ENCODE data around the gene TRIM14. TPM values are rescaled to one million over a fixed set of nuclear protein-coding genes. Genes with fewer than 3 reads are reported as not detected.

TRIM14 gene
- total and polyA plus RNA-seq, 2 donors (not counting 1 experiment from before 2014, with no cell fraction given) = 22.5 to 23.9 TPM

DNA sequence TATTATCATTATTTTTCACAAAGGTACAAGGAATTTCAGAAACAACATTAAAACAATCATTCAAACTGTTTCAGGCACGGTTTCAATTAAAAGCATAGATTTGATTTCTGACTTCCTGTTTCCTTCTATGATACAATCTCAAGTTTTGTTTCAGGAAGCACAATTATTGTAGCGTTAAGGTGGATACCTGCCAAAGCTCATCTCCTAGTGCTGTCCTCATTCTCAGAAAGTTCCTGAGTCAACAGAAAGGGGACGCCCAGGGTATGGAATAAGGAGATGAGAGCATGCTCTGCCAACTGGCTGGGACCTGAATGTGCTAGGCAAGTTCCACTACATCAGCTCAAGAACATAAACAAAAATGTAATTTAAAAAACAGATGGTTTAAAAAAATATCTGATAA lies 2.0 kb upstream of the TRIM14 start:
- no peaks in the 10 kb centered on the region for H3K27me3 Mint-ChIP-seq
- TF ChIP-seq, protein P1, sequence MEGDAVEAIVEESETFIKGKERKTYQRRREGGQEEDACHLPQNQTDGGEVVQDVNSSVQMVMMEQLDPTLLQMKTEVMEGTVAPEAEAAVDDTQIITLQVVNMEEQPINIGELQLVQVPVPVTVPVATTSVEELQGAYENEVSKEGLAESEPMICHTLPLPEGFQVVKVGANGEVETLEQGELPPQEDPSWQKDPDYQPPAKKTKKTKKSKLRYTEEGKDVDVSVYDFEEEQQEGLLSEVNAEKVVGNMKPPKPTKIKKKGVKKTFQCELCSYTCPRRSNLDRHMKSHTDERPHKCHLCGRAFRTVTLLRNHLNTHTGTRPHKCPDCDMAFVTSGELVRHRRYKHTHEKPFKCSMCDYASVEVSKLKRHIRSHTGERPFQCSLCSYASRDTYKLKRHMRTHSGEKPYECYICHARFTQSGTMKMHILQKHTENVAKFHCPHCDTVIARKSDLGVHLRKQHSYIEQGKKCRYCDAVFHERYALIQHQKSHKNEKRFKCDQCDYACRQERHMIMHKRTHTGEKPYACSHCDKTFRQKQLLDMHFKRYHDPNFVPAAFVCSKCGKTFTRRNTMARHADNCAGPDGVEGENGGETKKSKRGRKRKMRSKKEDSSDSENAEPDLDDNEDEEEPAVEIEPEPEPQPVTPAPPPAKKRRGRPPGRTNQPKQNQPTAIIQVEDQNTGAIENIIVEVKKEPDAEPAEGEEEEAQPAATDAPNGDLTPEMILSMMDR (IDR thresholded peaks at IDR 0.05) = no peak
- TF ChIP-seq EZH2 (IDR thresholded peaks at IDR 0.05; ENCODE audit: borderline replicate concordance, insufficient read depth, low read depth, low read length, poor library complexity, severe bottlenecking) = no peak
- no CpG with 5 or more reads among the region's 3 CpGs for WGBS (ENCODE audit: insufficient coverage)
- no peaks in the 10 kb centered on the region for H4K20me1 ChIP-seq (ENCODE audit: control insufficient read depth, insufficient read depth, low read length, poor library complexity, severe bottlenecking)
- POLR2A ChIA-PET = interaction anchor here (4.6 kb wide), 1 partner anchor 12 kb away, joined by 24 read pairs; no protein-coding TSS in a partner anchor
- peaks cover 45% of the 10 kb centered on the region for H3K4me1 Mint-ChIP-seq
- H3K9ac ChIP-seq (ENCODE audit: low read length) = peak overlapping the region; percentile 15
- no peak overlapping the region for H2AFZ ChIP-seq (ENCODE audit: insufficient read depth, low read depth, low read length, poor library complexity, severe bottlenecking)
- peak overlapping the region; percentile 46 for H3K4me2 ChIP-seq (replicated peaks; ENCODE audit: low read depth, low read length, poor library complexity, severe bottlenecking)
- no peak overlapping the region for H3K27ac ChIP-seq (ENCODE audit: low read length in 2 of 2)
- H3K79me2 ChIP-seq (ENCODE audit: control insufficient read depth, insufficient read depth, low read length) = peaks cover 11% of the 10 kb centered on the region
- peaks cover 28 to 33% of the 10 kb centered on the region in 2 donors for H3K4me1 ChIP-seq (ENCODE audit: control insufficient read depth in 2 of 2, insufficient read depth in 2 of 2, low read length in 2 of 2)
- peak overlapping the region; percentile 69 for H3K4me3 Mint-ChIP-seq
- no peaks in the 10 kb centered on the region for H3K27me3 ChIP-seq (replicated peaks in 1 of 4; ENCODE audit: control extremely low read depth in 1 of 4, control insufficient read depth in 3 of 4, insufficient read depth in 4 of 4, low read length in 3 of 4)
- no peak overlapping the region for H3K4me3 ChIP-seq (ENCODE audit: control extremely low read depth in 1 of 5, extremely low read depth in 1 of 5, insufficient read depth in 1 of 5, low read depth in 2 of 5, low read length in 4 of 5)
- no peaks in the 10 kb centered on the region for H3K9me3 ChIP-seq (ENCODE audit: control extremely low read depth in 1 of 3, control insufficient read depth in 2 of 3, insufficient read depth in 1 of 3, low read length in 2 of 3)
- no peaks in the 10 kb centered on the region for H3K36me3 ChIP-seq (replicated peaks in 1 of 2; ENCODE audit: control extremely low read depth in 1 of 2, control insufficient read depth in 1 of 2, extremely low read depth in 1 of 2, insufficient read depth in 2 of 2, low read length in 1 of 2)
- intact Hi-C loops (cut with micrococcal nuclease) = loop anchor here (5.0 kb wide), 1 partner anchor 34 kb away; no protein-coding TSS in a partner anchor
- DNase-seq (no peak), ATAC-seq (ENCODE audit: low read depth) (no peak)
- CTCF ChIA-PET = interaction anchor here (0.8 to 3.4 kb wide), 4 partner anchors 8 to 53 kb away, joined by 3 to 11 read pairs (median 4); no protein-coding TSS in a partner anchor
- H3K9me3 Mint-ChIP-seq (ENCODE audit: insufficient read depth) = no peaks in the 10 kb centered on the region
- H3K27ac Mint-ChIP-seq = no peak overlapping the region

DNA sequence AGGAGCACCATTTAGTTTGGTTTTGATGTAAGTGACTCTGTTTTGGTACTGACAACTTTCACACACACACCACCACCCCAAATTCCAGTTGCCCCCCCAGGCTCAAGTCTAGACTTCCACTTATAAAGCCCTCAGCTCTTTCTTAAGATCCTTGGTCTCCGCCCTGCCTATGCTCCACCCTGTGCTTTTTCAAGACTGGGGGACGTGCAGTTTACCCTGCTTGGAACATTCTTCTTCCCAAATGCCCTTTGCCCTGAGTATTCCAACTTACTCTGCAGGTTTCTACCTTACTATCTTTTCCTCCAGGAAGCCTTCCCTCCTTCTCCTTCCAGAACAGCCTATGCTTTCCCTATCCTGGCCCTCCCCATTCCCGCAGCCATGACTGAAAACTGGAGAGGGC lies 1.5 kb upstream of the TRIM14 start:
- Histone ChIP-seq H3K9me3 (ENCODE audit: control extremely low read depth in 1 of 3, control insufficient read depth in 2 of 3, insufficient read depth in 1 of 3, low read length in 2 of 3) (no peaks in the 10 kb centered on the region), H3K9ac (ENCODE audit: low read length) (no peak overlapping the region), H3K4me1 (ENCODE audit: control insufficient read depth in 2 of 2, insufficient read depth in 2 of 2, low read length in 2 of 2) (peaks cover 28 to 33% of the 10 kb centered on the region in 2 donors), H3K79me2 (ENCODE audit: control insufficient read depth, insufficient read depth, low read length) (peaks cover 11% of the 10 kb centered on the region), H3K4me2 (replicated peaks; ENCODE audit: low read depth, low read length, poor library complexity, severe bottlenecking) (peak overlapping the region; percentile 46), H3K27ac (ENCODE audit: low read length in 2 of 2) (no peak overlapping the region), H3K36me3 (replicated peaks in 1 of 2; ENCODE audit: control extremely low read depth in 1 of 2, control insufficient read depth in 1 of 2, extremely low read depth in 1 of 2, insufficient read depth in 2 of 2, low read length in 1 of 2) (no peaks in the 10 kb centered on the region), H3K27me3 (replicated peaks in 1 of 4; ENCODE audit: control extremely low read depth in 1 of 4, control insufficient read depth in 3 of 4, insufficient read depth in 4 of 4, low read length in 3 of 4) (no peaks in the 10 kb centered on the region), H3K4me3 (ENCODE audit: control extremely low read depth in 1 of 5, extremely low read depth in 1 of 5, insufficient read depth in 1 of 5, low read depth in 2 of 5, low read length in 4 of 5) (no peak overlapping the region), H4K20me1 (ENCODE audit: control insufficient read depth, insufficient read depth, low read length, poor library complexity, severe bottlenecking) (no peaks in the 10 kb centered on the region), H2AFZ (ENCODE audit: insufficient read depth, low read depth, low read length, poor library complexity, severe bottlenecking) (peak overlapping the region; percentile 9)
- ChIA-PET POLR2A (interaction anchor here (0.7 to 4.6 kb wide), 2 partner anchors 11 to 18 kb away, joined by 4 to 24 read pairs; no protein-coding TSS in a partner anchor), CTCF (interaction anchor here (0.8 to 3.4 kb wide), 3 partner anchors 9 to 52 kb away, joined by 3 to 11 read pairs (median 4); no protein-coding TSS in a partner anchor)
- no peak for ATAC-seq (ENCODE audit: low read depth)
- Mint-ChIP-seq H3K9me3 (ENCODE audit: insufficient read depth) (no peaks in the 10 kb centered on the region), H3K4me1 (peaks cover 45% of the 10 kb centered on the region), H3K27ac (no peak overlapping the region), H3K4me3 (peak overlapping the region; percentile 69), H3K27me3 (no peaks in the 10 kb centered on the region)
- intact Hi-C loops (cut with micrococcal nuclease) = loop anchor here (5.0 kb wide), 1 partner anchor 33 kb away; no protein-coding TSS in a partner anchor
- 100% methylated on average over 2 of the region's 3 CpGs for WGBS (ENCODE audit: insufficient coverage)
- no peak for DNase-seq
- TF ChIP-seq, protein P1 (IDR thresholded peaks at IDR 0.05) = no peak
- no peak for TF ChIP-seq EZH2 (IDR thresholded peaks at IDR 0.05; ENCODE audit: borderline replicate concordance, insufficient read depth, low read depth, low read length, poor library complexity, severe bottlenecking)

Data from B cell (primary cell).